Measurements from ENCODE around the gene UBIAD1. TPM values are rescaled to one million over a fixed set of nuclear protein-coding genes. Genes with fewer than 3 reads are reported as not detected.

The UBIAD1 gene
- total and polyA plus RNA-seq, 2 of the 4 experiments (the other 2 are of a cell fraction), result 6.3 to 9.5 TPM

- no peak overlapping the region for H3K27ac ChIP-seq (ENCODE audit: insufficient read depth, low read length)
- intact Hi-C loops (cut with micrococcal nuclease), result no loop called here
- no peak overlapping the region for H2BK15ac ChIP-seq (ENCODE audit: low read depth, low read length)
- H4K8ac ChIP-seq (ENCODE audit: low read depth in 2 of 2, low read length in 2 of 2), result no peak overlapping the region
- H2AFZ ChIP-seq (replicated peaks; ENCODE audit: low read length, poor library complexity), result no peak overlapping the region
- H3K4me3 ChIP-seq (ENCODE audit: insufficient read depth, low read depth, low read length), result no peak overlapping the region
- ATAC-seq (ENCODE audit: low read depth) (no peak), DNase-seq (no peak)
- H3K4ac ChIP-seq (ENCODE audit: low read depth, low read length), result no peak overlapping the region
- no peak overlapping the region for H2AK9ac ChIP-seq (replicated peaks; ENCODE audit: low read depth, low read length, poor library complexity)
- no peaks in the 10 kb centered on the region for H4K20me1 ChIP-seq (ENCODE audit: insufficient read depth, low read length)
- H3K9me3 ChIP-seq (ENCODE audit: control insufficient read depth, insufficient read depth, low read length), result no peaks in the 10 kb centered on the region
- TF ChIP-seq RCOR1 (IDR thresholded peaks at IDR 0.05; ENCODE audit: insufficient replicate concordance, low read length), result no peak
- TF ChIP-seq POLR2A (IDR thresholded peaks at IDR 0.05; ENCODE audit: low read depth, low read length), result no peak
- no peak for TF ChIP-seq CHD1 (IDR thresholded peaks at IDR 0.05; ENCODE audit: low read depth, low read length)
- no peak for TF ChIP-seq MAFK (IDR thresholded peaks at IDR 0.05; ENCODE audit: low read depth, low read length)
- TF ChIP-seq CTCF (conservative IDR thresholded peaks at IDR 0.05; ENCODE audit: low read depth, low read length), result no peak
- TF ChIP-seq MAZ (IDR thresholded peaks at IDR 0.05; ENCODE audit: borderline replicate concordance, low read depth, low read length), result no peak
- TF ChIP-seq FOS (IDR thresholded peaks at IDR 0.05; ENCODE audit: low read depth, low read length), result no peak
- no peak for TF ChIP-seq ELK1 (IDR thresholded peaks at IDR 0.05; ENCODE audit: borderline replicate concordance, low read depth, low read length)
- TF ChIP-seq RFX5 (IDR thresholded peaks at IDR 0.05; ENCODE audit: low read depth, low read length), result no peak
- TF ChIP-seq SMC3 (IDR thresholded peaks at IDR 0.05; ENCODE audit: low read depth, low read length), result no peak
- no peak for TF ChIP-seq CEBPB (IDR thresholded peaks at IDR 0.05; ENCODE audit: low read depth, low read length)
- no peak for TF ChIP-seq RAD21 (IDR thresholded peaks at IDR 0.05; ENCODE audit: low read length)
- no peak for TF ChIP-seq MXI1 (IDR thresholded peaks at IDR 0.05; ENCODE audit: borderline replicate concordance, low read depth, low read length)
- no peak for TF ChIP-seq BHLHE40 (IDR thresholded peaks at IDR 0.05; ENCODE audit: low read depth, low read length)
- no peak for TF ChIP-seq USF2 (IDR thresholded peaks at IDR 0.05; ENCODE audit: low read depth, low read length)
- no peak for TF ChIP-seq NFE2L2 (IDR thresholded peaks at IDR 0.05; ENCODE audit: low read depth, low read length)
- POLR2A ChIA-PET (ENCODE audit: unreplicated experiment), result no interaction called here
- H3K9ac ChIP-seq (ENCODE audit: low read depth, low read length), result no peak overlapping the region
- no peak overlapping the region for H3K56ac ChIP-seq (ENCODE audit: extremely low read depth, insufficient read depth, low read length)
- H3K9me1 ChIP-seq (ENCODE audit: insufficient read depth, low read length), result no peaks in the 10 kb centered on the region
- H3K4me2 ChIP-seq (ENCODE audit: low read depth, low read length), result no peak overlapping the region
- no CpG with 5 or more reads among the region's 13 CpGs for WGBS, 2 experiments (ENCODE audit: extremely low coverage in 2 of 2, insufficient read length in 1 of 2)
- H3K79me1 ChIP-seq (ENCODE audit: low read depth in 1 of 2, low read length in 2 of 2), result no peaks in the 10 kb centered on the region
- H3K27me3 ChIP-seq (ENCODE audit: control insufficient read depth, insufficient read depth, low read length), result peaks cover 26% of the 10 kb centered on the region
- no TSS peak for BruUV-seq (replicated peaks)
- H3K18ac ChIP-seq (ENCODE audit: low read depth, low read length), result no peak overlapping the region
- H2BK5ac ChIP-seq (ENCODE audit: low read depth, low read length, poor library complexity, severe bottlenecking), result no peak overlapping the region
- no peaks in the 10 kb centered on the region for H3K4me1 ChIP-seq (ENCODE audit: control insufficient read depth, insufficient read depth, low read length)
- no peak overlapping the region for H4K5ac ChIP-seq (ENCODE audit: low read depth, low read length)
- no peaks in the 10 kb centered on the region for H3K36me3 ChIP-seq (ENCODE audit: control insufficient read depth, insufficient read depth, low read length)
- no peak overlapping the region for H3K14ac ChIP-seq (replicated peaks; ENCODE audit: low read depth, low read length)
- H3K23ac ChIP-seq (ENCODE audit: low read depth, low read length), result no peak overlapping the region
- dilution Hi-C loops (cut with HindIII; ENCODE audit: low sequenced_read_pairs, unreplicated experiment), result no loop called here
- no peak overlapping the region for H2BK20ac ChIP-seq (ENCODE audit: low read depth, low read length)
- H4K91ac ChIP-seq (ENCODE audit: insufficient read depth, low read depth, low read length), result no peak overlapping the region
- H2BK120ac ChIP-seq (ENCODE audit: low read depth, low read length), result no peak overlapping the region
- in situ Hi-C loops (cut with MboI; ENCODE audit: low sequenced_read_pairs), result no loop called here
- CTCF ChIA-PET, result interaction anchor here (0.7 kb wide), 1 partner anchor 21 kb away, joined by 3 read pairs; no protein-coding TSS in a partner anchor
- no peak overlapping the region for H2AK5ac ChIP-seq (ENCODE audit: low read depth, low read length)
Observed at GRCh38 chr1:11334261-11334804, 61.3 kb downstream of the UBIAD1 start.
